GM18508 (cell line): ENCODE results near the gene WNT16.

Experiments
- ATAC-seq: cut with Tn5 transposase; IDR thresholded peaks from one replicate; pipeline ENCODE4 v1.9.1; 2021; ENCODE audit warnings: moderate number of reproducible peaks; ENCODE audit not compliant: insufficient read depth, unreplicated experiment

Gene WNT16

GRCh38 chr7:121342631-121343030 lies 13.8 kb downstream of the WNT16 start:
- no peak for ATAC-seq

DNA sequence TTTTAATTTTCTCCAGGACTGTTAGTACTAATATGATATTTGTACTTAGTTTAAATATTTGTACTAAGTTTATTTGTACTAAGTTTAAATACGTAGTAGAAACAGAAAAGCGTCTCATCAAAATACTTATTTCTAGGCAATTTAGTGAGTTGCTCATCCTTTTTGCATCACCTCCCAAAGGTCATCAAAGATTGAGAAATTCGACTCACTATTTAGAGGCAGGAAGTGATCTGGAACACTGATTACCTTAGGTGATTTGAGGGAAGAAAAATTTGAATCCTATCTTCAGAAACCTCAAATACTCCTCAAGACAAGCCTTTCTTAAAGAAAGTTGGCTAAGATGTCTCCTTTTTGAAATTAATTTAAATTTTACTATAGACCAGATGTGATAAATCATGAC lies 14.5 kb downstream of the WNT16 start:
- ATAC-seq = no peak

DNA sequence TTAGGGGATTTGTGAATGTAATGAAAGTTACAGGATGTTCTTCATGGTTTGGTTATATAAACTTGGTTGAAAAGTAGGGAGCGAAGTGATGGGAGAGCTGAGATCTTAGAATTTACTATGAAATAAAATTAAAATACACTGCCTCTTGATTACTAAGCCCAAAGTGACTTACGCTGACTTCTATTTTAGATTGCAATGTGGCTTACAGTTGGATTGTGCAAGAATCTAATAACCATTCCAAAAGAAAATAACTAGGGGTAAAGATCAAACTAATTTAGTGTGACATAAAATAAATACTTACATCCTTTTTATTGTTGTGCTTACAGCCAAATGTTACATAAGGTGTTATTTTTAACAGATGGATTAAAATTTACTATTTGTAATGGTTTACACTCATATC lies 15.3 kb downstream of the WNT16 start:
- no peak for ATAC-seq

GRCh38 chr7:121344497-121344896 lies 15.7 kb downstream of the WNT16 start:
- no peak for ATAC-seq

- ATAC-seq = no peak
These were observed 22.9 kb downstream of the WNT16 start for GRCh38 chr7:121351682-121352081.

DNA sequence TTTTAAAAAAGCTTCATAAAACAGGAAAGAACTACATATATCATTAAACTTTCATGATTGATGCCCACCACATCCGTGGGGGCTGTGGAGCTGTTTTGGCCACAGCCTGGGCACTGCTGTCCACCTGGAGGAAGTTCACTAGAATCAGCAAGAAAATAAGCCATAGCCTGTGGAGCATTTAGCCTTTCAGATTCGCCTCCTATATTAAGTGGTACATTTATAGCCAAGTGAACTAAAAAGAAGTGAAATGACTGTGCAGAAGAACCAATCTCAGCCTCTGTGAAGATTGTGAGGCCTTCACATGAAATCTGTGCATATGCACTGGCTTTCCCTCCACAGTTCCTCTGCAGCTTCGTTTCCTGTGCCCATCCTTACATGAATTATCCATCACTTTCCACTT lies 23.5 kb downstream of the WNT16 start:
- ATAC-seq = no peak

- no peak for ATAC-seq
These were observed 26.8 kb downstream of the WNT16 start for GRCh38 chr7:121355574-121355973.

GRCh38 chr7:121360564-121360963 lies 31.8 kb downstream of the WNT16 start:
- no peak for ATAC-seq

GRCh38 chr7:121366852-121367431 lies 38.1 kb downstream of the WNT16 start:
- ATAC-seq = no peak

DNA sequence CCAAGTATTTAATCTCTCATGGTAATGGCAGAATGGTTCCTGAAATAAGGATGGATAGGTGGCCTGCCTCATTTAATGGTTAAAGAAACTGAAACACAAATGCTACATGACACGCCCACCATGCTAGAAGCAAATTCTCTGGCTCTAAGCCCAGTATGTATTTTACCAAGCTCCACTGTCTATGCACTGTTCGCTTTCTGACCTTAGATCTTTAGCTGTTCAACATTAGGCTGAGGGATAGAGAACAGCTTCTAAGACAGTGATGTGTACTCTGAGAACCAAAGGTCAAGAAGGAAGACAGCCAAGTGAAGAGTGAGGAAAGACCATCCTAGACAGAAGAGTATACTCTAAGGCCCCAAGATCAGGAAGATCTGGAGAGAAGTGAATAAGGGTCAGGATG lies 40.7 kb downstream of the WNT16 start:
- no peak for ATAC-seq

DNA sequence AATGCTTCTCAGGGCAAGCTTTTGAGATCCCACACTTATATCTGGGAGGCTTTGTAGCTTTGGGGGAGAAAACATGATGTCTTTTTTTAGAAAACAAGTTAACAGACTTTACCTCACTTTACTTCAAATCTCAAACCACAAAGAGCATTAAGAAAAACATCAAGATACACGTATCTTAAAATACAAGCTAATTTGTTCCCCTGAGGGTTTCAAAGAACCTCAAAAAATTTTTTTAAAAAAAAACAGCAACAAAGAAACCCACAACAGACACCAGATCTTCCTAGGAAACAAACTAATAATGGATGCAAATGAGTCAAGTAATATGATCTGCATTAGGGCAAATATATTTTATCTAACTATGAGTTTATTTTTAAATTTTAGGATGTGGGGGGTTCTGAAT lies 42.6 kb downstream of the WNT16 start:
- no peak for ATAC-seq

DNA sequence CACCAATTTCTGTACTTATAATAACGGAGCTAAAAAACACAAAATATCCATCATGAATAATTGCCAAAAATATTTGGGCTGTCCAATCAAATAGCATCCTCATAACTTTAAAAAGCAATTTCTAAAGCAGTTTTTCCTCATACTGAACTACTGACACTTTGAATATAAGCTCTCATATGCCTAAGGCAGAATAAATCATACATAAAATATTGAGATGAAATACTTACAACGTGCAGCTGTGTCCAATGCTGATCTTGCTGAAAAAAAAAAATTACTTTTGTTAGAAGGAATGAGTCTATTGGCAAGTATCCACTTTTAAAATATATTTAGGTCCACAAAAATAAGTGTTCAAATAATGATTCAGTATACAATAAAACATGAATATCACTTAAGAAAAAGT lies 43.1 kb downstream of the WNT16 start:
- no peak for ATAC-seq

DNA sequence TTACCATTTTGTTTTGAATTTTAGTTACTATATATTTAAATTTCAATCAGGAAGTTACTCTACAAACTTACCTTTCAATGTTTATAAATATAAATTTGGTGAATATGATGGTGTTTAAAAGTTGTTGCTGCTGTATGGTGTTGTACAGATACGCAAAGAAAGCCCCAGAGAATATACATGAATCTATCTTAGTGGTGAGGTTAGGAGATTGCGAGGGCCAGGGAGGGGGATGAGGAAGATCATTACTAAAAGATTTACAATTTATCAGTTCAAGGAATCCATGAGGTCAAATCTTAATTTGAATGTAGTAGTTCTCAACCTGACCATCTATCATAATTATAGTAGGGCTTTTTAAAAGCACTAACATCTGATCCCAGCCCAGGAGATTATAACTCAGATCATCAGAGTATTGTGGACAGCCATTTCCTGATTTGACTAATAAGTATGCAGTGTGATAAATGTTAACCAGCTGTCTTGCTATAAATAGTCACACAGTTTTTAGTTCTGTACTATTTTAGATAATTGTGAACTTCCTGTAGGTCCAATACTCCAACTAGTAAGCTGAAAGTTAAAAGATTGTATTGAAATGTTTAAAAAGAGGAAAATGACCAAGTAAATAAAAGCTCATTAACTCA lies 43.7 kb downstream of the WNT16 start:
- peak; percentile 93 for ATAC-seq

DNA sequence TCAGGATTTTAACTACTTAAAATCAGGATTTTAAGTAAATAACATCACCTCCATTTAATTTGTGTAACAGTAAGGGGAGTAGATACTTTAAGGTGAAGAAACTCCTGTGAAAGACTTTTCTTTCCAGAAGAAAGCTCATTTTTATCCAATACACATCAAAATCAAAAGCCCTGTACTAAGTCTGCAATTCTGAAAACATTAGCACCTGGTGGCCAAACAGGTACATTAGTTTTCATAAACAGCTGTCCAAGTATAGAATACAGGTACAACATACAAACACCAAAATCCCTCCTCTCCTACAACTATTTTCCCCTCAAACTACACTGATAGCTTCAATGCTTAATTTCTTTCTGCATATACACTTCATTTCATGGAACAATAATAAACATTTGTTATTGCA lies 44.4 kb downstream of the WNT16 start:
- ATAC-seq = no peak

GRCh38 chr7:121376979-121377378 lies 48.2 kb downstream of the WNT16 start:
- ATAC-seq = no peak

DNA sequence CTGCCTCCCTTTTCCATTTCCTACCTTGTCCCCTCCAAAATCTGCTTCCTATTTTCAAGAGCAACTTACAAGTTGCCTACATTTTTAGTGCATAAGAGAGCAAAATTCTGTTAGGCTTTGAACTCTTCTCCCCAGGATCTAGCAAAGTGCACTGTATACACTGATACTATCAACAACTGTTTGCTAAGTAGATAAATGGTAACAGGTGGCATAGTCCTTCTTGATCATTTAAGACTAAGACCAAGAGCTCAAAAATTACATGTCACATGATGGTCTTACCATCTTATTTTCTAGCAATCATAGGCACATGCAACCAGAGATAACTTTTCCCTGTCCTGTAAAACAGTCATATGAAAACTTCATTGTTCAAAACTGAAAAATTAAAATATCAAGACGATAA lies 51.1 kb downstream of the WNT16 start:
- ATAC-seq = no peak

- no peak for ATAC-seq
These were observed 53.7 kb downstream of the WNT16 start for GRCh38 chr7:121382473-121382872.

GRCh38 chr7:121383235-121383910 lies 54.6 kb downstream of the WNT16 start:
- no peak for ATAC-seq

DNA sequence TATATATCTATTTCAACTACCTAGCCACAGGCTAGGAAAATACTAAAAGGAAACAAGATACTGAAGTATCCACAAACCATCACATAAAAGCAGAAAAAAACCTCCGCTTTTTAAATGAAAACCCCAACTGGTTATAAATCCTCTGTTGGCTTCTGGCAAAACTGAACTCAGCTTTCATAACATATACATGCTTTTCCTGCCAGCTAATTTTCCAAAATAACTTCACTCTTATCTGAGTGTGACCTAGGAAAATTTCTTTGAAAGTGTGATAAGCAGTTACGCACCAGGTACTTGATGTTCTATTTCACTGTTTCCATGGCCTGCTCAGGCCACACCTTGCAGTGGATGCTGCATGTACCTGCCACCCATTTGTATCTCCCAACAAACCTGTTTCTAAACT lies 55.5 kb downstream of the WNT16 start:
- ATAC-seq = no peak

DNA sequence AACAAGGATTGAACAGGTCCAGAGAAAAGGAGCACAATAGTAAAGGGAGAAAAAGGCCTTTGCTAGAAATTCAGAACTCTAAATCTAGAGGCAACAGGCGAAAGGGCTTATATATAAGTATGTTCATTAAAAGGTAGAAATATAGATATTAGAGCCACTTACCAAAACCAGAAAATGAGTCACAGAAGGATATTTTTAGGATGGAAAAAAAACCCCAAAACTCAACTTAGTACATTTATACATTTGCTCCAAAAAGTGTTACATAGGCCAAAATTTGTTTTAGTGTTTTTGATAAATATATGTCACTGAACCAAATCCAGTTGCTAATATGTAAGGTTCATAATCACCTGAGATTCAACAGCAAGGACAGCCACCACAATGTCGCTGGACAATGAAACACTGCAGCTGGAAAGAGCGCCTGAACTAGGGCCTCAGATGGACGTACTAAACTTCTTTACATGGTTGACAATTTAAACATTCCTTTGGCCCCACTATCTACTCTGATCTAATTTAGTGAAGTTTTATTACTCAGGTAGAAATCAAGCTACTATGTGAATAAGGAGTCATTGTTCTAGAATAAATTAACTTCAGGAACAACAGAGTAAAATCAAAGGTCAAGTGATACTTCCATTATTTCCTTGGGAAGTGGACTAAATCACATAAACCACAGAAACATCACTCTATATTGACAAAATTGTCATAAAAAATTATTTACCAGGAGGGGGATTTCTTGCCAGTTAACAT lies 56.4 kb downstream of the WNT16 start:
- ATAC-seq = no peak

- ATAC-seq = peak; percentile 98
These were observed 57.0 kb downstream of the WNT16 start for GRCh38 chr7:121385800-121386179.
